Mesodermal cell (in vitro differentiated cells): ENCODE measurements around the gene CLEC5A. TPM values are rescaled to one million over a fixed set of nuclear protein-coding genes. Genes with fewer than 3 reads are reported as not detected.
"Not testable (repeated sequence)": the region's sequence is repeated elsewhere in the genome, so short reads cannot be mapped to it uniquely, and the experiment has no call there.

ENCODE experiments used
- H3K27ac ChIP-seq: 2 replicates; pipeline ENCODE4 v1.7.0; 2013; ENCODE audit warnings: mild to moderate bottlenecking, low read depth, low read length, moderate library complexity; ENCODE audit not compliant: severe bottlenecking
- H3K36me3 ChIP-seq: 2 replicates; pipeline ENCODE4 v1.7.1; 2013; ENCODE audit warnings: mild to moderate bottlenecking, low read length, moderate library complexity; ENCODE audit not compliant: control insufficient read depth, insufficient read depth
- H3K4me1 ChIP-seq: one replicate; pipeline ENCODE4 v1.7.1; 2013; ENCODE audit warnings: mild to moderate bottlenecking, low read length; ENCODE audit not compliant: insufficient read depth, control insufficient read depth, poor library complexity, severe bottlenecking
- H3K4me3 ChIP-seq: 2 replicates; pipeline ENCODE4 v1.7.0; 2013; ENCODE audit warnings: low read length, control low read depth, mild to moderate bottlenecking; ENCODE audit not compliant: insufficient read depth, poor library complexity, severe bottlenecking; ENCODE audit errors: extremely low read depth
- H3K9me3 ChIP-seq: 2 replicates; pipeline ENCODE4 v1.7.1; 2013; ENCODE audit warnings: mild to moderate bottlenecking, low read length, moderate library complexity; ENCODE audit not compliant: control insufficient read depth
- WGBS, 2 experiments: methylation state at CpG; one replicate each; pipeline ENCODE4 v1.1.5; 2013; ENCODE audit warnings: missing lambda C conversion rate in 2 of 2; ENCODE audit not compliant: insufficient coverage in 2 of 2; 5-methylcytosine and 5-hydroxymethylcytosine counted together
- polyA plus RNA-seq, 2 experiments: library from polyadenylated mRNA; stranded (reverse); fragments of 50-300 nt; gene quantifications; one replicate each; pipeline ENCODE4 v1.2.3, GENCODE V29; 2013

Gene CLEC5A
- not detected for polyA plus RNA-seq (2013, experiment 1 of 2)
- not detected for polyA plus RNA-seq (2013, experiment 2 of 2)

DNA sequence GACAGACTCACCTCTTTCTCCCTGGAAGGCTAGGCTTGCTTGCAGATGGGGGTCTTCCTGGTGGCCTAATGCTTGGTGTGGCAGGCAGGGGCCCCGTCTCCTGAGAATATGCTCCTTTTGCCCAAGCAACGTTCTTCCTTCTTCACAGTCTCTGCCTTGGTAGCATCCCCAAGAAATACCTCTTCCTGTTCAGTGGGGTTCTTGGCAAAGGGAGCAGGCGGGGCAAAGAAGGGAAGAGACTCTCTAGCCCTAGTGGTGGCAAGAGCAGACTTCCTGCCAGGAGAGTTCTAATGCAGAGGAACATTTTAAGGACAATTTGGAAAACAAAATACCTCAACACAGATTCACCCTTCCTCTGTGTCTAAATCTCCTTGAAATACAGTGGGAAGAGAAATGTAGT is at the start of gene CLEC5A:
Gene CLEC5A (minus strand): TSS at position 179 of the 400 bp plus-strand sequence. CDS start 682 bp downstream, outside the sequence.
- Histone ChIP-seq H3K36me3 (no peaks in the 10 kb centered on the region), H3K27ac (no peak within 1 kb of the TSS), H3K9me3 (no peaks in the 10 kb centered on the region), H3K4me1 (no peaks in the 10 kb centered on the region), H3K4me3 (no peak within 1 kb of the TSS)
- 87 to 100% methylated on average over 1 to 2 of the region's 3 CpGs for WGBS, 2 experiments

DNA sequence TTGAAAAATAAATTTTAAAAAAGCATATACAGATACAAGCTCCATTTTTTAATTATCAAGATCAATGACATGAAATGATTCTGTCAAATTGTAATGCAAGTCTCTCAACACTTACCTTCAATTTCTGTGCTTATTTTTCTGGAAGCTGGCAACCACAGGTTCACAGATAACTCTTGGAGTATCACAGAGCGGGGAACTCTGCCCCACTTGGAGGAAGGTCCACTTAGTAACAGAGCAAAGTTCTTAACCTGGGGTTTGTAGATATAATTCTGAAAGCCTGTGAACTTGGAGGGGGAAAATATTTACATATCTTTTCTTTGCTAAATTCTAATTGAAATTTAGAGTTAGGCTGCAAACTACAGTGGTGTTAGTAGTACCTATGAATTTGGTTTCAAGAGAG is 46.6 kb upstream of the CLEC5A start:
- Histone ChIP-seq H3K36me3 (no peaks in the 10 kb centered on the region), H3K9me3 (no peaks in the 10 kb centered on the region), H3K27ac (no peak overlapping the region), H3K4me1 (no peaks in the 10 kb centered on the region), H3K4me3 (no peak overlapping the region)
- no CpG with 5 or more reads among the region's 1 CpG for WGBS, 2 experiments

DNA sequence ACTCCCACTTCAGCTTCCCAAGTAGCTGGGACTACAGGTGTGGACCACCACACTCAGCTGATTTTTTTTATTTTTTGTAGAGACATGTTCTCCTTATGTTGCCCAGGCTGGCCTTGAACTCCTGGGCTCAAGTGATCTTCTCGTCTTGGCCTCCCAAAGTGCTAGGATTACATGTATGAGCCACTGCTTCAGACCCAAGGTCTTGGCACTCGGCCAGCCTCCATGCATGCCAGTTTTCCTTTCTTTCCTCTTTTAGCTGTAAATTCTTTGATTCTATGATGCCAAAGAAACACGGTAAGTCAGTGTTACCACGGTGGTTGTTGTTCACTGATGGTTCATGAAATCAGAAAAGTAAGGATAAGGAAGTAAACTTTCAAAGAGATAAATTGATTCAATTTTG is 45.9 kb upstream of the CLEC5A start:
- Histone ChIP-seq H3K9me3 (no peaks in the 10 kb centered on the region), H3K4me3 (no peak overlapping the region), H3K4me1 (no peaks in the 10 kb centered on the region), H3K36me3 (no peaks in the 10 kb centered on the region), H3K27ac (no peak overlapping the region)
- 77 to 78% methylated on average over 2 of the region's 4 CpGs for WGBS, 2 experiments

DNA sequence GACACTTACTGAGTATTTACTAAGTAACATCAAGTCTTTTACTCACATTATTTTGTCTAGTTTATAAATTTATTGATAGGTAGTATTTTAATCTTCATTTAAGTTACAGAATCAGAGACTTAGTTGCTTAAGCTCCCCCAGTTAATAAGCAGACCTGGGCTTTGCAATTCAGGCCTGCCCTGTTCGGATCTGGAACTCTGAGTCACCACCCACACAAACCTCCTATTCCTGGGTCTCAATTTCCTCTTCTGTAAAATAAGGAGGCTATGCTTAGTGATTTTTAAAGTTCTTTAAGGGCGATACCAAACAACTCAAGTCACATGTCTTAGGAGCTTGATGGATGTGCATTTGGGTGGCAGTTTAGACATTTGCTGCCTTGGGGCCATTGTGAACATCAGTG is 45.4 kb upstream of the CLEC5A start:
- 86% methylated on average over 1 of the region's 2 CpGs; no CpG with 5 or more reads in 1 of the 2 experiments for WGBS, 2 experiments
- H3K9me3 ChIP-seq, result no peaks in the 10 kb centered on the region
- H3K36me3 ChIP-seq, result no peaks in the 10 kb centered on the region
- H3K4me3 ChIP-seq, result no peak overlapping the region
- H3K4me1 ChIP-seq, result no peaks in the 10 kb centered on the region
- no peak overlapping the region for H3K27ac ChIP-seq

DNA sequence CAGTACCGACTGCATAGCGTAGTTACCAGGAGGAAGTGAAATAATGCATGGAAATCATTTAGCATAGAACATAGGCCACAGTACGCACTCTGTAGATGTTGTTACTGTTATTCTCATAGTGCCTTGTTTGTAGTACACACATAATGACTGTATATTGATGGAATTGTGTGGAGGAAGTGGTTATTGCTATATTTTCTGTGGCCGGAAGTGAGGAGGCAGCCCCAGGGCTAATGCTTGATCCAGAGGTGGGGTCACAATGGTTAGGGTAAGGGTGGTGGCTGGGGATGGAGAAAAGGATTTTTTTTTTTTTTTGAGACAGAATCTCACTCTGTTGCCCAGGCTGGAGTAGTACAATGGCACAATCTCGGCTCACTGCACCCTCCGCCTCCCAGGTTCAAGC is 44.4 kb upstream of the CLEC5A start:
- Histone ChIP-seq H3K27ac (no peak overlapping the region), H3K36me3 (no peaks in the 10 kb centered on the region), H3K4me3 (no peak overlapping the region), H3K9me3 (no peaks in the 10 kb centered on the region), H3K4me1 (no peaks in the 10 kb centered on the region)
- 81 to 93% methylated on average over 2 to 6 of the region's 6 CpGs for WGBS, 2 experiments

DNA sequence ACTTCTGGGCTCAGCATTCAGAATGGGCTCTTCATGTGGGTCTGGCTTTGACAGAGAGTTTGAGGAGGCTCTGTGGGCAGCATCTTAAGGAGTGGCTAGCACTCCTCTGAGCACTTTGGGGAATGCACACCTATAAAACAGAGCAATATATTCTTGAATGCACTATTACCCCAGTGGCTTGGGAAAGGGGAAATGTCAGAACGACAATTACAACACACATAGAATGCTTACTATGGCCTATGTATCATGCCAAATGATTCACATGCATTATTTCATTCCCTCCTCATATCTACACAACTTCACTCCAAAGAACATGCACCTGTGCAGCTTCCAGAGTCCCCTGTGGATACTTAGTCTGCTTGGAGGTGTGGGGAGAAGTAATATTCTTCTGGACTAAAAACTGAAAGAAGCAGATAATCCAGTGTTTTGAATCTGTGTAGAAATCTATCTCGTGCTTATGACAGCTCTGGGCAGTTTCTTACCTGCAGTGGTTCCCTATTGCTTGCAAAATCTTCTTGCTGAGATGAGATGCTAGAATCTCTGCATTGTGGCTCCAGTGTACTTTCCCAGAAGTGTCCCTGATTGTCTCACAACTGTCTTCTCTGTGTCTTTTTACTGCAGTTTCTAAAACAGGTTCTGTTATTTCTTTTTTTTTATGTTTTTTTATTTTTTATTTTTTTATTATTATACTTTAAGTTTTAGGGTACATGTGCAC is 43.4 kb upstream of the CLEC5A start:
- Histone ChIP-seq H3K4me1 (no peaks in the 10 kb centered on the region), H3K36me3 (no peaks in the 10 kb centered on the region), H3K27ac (no peak overlapping the region), H3K9me3 (no peaks in the 10 kb centered on the region), H3K4me3 (no peak overlapping the region)
- WGBS, 2 experiments, result 75 to 90% methylated on average over 1 to 2 of the region's 2 CpGs

DNA sequence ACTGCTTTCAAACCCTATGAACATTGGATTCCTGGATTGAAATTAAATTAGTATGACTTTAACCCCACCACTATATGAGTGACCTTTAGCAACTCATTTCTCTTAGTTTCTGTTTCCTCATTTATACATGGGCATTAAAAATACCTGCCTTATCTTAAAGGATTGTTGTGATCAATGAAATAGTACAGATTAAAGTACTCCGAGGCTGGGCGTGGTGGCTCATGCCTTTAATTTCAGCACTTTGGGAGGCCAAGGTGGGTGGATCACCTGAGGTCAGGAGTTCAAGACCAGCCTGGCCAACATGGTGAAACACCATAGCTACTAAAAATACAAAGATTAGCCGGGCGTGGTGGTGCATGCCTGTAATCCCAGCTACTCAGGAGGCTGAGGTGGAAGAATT is 41.0 kb upstream of the CLEC5A start:
- WGBS, 2 experiments, result 88 to 100% methylated on average over 2 to 3 of the region's 4 CpGs
- not testable (repeated sequence) for H3K36me3 ChIP-seq, H3K27ac ChIP-seq, H3K4me1 ChIP-seq, H3K9me3 ChIP-seq, H3K4me3 ChIP-seq

DNA sequence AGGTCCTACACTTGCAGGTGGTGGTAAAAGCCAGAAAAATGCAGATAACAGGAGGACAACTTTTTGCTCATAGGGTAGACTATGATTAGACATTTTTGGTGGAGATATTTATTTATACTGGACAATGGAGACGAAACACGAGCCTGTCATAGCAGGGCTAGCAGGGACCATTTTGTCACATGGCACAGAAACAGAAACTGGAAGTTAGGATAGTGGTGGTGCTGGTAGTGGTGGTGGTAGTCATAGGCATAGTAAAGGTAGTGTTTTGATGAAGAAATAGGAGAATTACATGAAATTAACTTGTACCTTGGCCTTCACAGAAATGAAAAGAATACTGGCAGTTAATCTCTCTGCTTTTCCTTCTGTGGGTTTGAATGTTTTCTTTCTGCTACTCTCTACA is 40.1 kb upstream of the CLEC5A start:
- WGBS, 2 experiments, result 96 to 97% methylated on average over 2 of the region's 2 CpGs
- Histone ChIP-seq H3K4me3 (no peak overlapping the region), H3K36me3 (no peaks in the 10 kb centered on the region), H3K27ac (no peak overlapping the region), H3K9me3 (no peaks in the 10 kb centered on the region), H3K4me1 (no peaks in the 10 kb centered on the region)

DNA sequence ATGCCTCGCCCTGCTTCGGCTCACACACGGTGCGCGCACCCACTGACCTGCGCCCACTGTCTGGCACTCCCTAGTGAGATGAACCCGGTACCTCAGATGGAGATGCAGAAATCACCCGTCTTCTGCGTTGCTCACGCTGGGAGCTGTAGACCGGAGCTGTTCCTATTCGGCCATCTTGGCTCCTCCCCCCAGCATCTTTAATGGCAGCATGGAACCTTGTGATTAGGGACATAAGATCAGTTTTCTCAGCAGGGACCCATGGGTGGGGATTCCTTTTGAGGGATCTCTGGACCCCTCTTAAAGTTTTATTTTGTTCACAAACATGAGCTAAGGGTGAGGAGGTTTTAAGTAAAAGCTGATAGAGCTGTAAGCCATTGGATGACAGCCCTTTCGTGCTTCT is 39.2 kb upstream of the CLEC5A start:
- not testable (repeated sequence) for H3K27ac ChIP-seq, H3K4me1 ChIP-seq, H3K36me3 ChIP-seq, H3K9me3 ChIP-seq, H3K4me3 ChIP-seq
- WGBS, 2 experiments, result 100% methylated on average over 1 to 2 of the region's 13 CpGs

DNA sequence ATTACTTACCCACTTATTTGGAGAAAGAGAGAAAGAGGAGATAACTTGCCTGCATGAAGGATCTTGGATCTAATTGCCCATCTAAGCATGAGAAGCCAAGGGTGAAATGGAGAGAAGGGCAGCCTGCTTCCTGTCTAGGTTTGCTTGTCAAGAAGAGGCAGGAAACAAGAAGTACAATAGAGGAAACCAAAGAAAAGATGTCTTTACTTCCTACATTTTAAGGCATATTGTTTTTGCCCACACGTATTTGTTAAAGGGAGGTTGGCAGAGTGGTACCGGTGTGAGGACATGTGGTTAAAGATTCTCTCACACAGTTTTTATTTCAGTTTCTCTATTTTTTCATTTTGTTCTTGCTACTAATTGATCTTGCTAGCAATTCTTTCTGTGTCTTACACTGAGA is 32.8 kb upstream of the CLEC5A start:
- Histone ChIP-seq H3K27ac (no peak overlapping the region), H3K36me3 (no peaks in the 10 kb centered on the region), H3K4me3 (no peak overlapping the region), H3K4me1 (no peaks in the 10 kb centered on the region), H3K9me3 (no peaks in the 10 kb centered on the region)
- no CpG with 5 or more reads among the region's 2 CpGs for whole genome bisulfite sequencing, 2 experiments

DNA sequence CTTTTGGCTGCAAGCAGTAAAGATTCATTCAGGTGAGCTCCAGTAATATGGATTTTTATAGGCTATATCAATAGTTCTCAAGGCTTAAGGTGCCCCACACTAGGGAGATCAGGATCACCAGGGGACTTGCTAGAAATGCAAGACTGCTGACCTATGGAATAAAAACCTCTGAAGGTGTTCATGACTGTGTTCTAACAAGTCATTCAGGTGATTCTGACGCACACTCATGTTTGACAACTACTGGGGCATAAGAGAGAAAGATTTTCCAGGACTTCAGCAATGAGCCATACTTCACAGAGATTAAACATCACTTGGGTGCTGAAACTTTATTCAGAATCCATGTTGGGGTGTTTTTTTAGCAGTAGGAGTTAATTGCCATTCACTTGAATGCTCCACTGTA is 31.6 kb upstream of the CLEC5A start:
- no peaks in the 10 kb centered on the region for H3K36me3 ChIP-seq
- 91 to 100% methylated on average over 1 of the region's 1 CpG for WGBS, 2 experiments
- H3K4me3 ChIP-seq, result no peak overlapping the region
- H3K27ac ChIP-seq, result no peak overlapping the region
- H3K9me3 ChIP-seq, result no peaks in the 10 kb centered on the region
- H3K4me1 ChIP-seq, result no peaks in the 10 kb centered on the region
